HG03575 (cell line): ENCODE measurements around the gene TAS2R19.
"Not testable (repeated sequence)": the region's sequence is repeated elsewhere in the genome, so short reads cannot be mapped to it uniquely, and the experiment has no call there.

ENCODE experiments used
- ATAC-seq: cut with Tn5 transposase; IDR thresholded peaks from one replicate; pipeline ENCODE4 v1.9.1; 2021; ENCODE audit not compliant: unreplicated experiment, insufficient number of reproducible peaks, low FRiP score; ENCODE audit errors: extremely low read depth

The TAS2R19 gene

DNA sequence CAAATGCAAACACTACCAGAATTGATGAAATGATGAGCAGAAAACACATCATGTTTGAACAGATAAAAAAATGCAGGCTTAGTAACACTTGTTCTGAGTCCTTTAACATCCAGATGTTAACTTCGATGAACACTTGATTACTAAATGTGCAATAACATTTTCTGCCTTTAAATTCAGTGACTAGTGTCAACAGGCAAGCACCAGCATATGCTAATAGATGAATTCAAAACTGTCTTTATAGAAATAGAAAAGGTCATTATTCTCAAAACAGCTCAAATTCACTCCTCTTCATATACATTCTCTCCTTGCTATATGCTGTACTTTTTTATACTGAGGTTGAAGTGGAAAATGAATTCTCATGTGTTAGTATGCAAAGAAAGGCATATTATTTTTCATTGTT lies at the start of gene TAS2R19:
TSS of gene TAS2R19 (minus strand) at position 101 of the 400 bp plus-strand sequence. CDS start at position 52, 49 bp downstream.
- no peak for ATAC-seq

DNA sequence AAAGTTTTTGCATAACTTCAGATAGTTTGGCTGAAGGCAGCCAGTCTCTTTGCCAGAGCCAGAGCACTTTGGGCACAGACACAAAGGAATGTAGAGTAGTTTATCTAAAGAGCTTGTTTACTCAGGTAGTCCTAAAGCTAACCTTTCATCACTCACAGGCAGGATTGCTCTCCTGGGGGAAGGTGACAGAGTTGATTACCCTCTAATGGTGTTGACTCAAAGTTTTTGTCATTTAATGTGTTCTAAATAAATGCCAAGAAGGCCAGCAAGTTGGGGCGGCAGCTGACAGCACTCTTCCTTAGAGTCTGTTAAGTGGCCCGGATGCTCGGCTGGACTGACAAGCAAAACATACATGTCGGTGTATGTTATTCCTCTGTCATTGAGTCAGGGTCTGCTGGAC lies 49.0 kb upstream of the TAS2R19 start:
- no peak for ATAC-seq

DNA sequence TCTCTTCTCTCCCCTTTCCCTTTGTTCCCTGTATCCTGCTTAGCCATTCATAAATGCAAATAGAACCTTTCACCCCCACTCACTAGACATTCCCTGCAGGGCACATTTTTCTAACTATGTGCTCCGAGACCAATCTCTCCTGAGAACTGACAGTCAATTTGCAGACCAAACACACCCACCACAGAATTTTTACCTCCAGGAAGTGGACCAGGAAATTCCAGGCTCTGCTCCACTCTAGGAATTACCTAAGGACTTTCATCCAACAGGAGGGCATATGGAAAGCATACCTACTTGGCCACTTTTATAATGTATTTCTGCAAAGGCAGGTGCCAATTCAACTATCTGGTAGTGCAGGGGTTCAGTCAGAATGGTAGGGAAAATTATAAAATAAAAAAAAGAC lies 48.6 kb upstream of the TAS2R19 start:
- ATAC-seq, result no peak

DNA sequence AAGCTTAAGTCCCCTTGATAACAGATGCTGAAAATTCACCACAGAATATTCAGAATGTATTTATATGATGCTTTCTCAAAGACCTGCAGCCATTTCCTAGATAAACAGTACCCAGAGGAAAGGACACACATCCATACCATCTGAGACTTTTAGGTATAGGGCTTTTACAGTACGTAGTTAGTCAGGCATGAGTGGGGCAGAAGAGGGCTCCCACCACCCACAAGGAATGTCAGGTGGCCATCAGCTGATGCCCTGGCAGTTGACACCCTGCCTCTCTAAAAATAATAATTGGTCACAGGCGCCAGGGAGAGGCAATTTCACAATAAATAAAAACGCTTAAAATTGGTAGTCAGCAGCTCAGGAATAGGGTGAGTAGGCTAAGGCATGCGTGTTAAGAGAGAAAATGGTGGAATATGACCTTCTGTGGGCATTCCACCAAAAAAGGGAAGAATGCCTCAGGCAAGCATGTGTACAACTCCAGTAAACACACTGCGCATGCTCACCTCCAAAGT lies 47.5 kb upstream of the TAS2R19 start:
- no peak for ATAC-seq

- ATAC-seq, result no peak
Observed at GRCh38 chr12:11067514-11067913, 45.1 kb upstream of the TAS2R19 start.

- not testable (repeated sequence) for ATAC-seq
Observed at GRCh38 chr12:11062194-11062593, 39.8 kb upstream of the TAS2R19 start, which contains the start of gene TAS2R46. Gene TAS2R46, minus strand, starts transcription at chr12:11062294. Its CDS starts 0 bp downstream, at chr12:11062294.

GRCh38 chr12:11059784-11060183 lies 37.4 kb upstream of the TAS2R19 start:
- no peak for ATAC-seq

- ATAC-seq, result no peak
Observed at GRCh38 chr12:11059041-11059440, 36.6 kb upstream of the TAS2R19 start.

DNA sequence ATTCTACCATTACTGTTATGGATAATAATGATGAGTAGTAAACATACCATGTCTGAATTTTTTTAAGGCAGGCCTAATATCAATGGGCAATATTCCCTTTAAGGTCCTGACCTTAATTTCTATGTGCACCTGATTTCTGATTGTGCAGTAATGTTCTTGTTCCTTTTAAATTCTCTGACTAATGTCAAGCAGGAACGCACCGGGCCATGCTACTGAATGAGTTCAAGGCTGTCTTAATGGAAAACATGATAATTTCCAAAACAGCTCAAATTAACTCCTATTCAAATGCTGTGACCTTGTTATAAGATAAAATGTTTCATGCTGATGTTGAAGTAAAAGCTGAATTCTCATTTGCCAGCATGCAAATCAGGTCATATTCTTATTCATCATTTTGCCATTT lies 32.9 kb upstream of the TAS2R19 start:
- ATAC-seq, result no peak

DNA sequence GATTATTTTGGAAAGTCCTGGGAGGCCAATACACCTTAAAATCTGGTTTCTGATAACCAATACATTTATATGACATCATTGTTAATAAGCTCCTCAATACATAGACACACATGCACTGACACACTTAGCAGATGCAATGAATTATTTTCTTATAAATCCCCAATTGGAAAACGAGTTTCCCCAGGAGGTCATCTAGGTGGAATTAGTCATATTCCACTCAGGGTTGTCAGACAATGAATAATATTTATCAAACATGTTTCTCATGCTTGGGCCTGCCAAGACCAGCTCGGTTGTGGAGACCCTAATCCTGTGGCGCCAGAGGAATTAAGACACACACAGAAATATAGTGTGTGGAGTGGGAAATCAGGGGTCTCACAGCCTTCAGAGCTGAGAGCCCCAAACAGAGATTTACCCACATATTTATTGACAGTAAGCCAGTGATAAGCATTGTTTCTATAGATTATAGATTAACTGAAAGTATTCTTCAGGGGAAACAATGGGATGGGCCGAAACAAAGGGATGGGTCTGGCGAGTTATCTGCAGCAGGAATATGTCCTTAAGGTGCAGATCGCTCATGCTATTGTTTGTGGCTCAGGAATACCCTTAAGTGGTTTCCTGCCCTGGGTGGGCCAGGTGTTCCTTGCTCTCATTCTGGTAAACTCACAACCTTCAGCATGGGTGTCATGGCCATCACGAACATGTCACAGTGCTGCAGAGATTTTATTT lies 27.5 kb upstream of the TAS2R19 start:
- not testable (repeated sequence) for ATAC-seq

DNA sequence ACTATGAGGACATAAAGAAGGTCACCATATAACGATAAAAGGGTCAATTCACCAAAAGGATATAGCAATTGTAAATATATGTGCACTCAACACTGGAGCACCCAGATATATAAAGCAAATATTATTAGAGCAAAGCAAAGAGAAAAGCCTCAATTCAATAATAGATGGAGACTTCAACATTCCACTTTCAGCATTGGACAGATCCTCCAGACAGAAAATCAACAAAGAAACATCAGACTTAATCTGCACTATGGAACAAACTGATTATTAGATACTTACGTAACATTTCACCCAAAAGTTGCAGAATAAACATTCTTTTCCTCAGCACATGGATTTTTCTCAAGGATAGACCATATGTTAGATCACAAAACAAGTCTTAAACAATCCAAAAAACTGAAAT lies 18.9 kb upstream of the TAS2R19 start:
- ATAC-seq, result not testable (repeated sequence)

DNA sequence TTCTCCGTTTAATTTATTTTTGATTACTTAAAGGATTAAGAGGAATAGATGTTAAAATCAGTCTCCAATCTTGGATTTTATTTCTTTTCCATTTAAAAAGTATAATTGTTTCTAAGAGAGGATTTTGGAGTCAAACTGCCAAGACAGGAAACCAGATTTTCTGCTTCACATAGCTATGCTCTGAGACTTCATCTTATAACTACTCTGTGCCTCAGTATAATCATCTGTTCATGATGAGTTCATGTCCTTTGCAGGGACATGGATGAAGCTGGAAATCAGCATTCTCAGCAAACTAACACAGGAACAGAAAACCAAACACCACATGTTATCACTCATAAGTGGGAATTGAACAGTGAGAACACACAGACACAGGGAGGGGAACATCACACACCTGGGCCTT lies 17.7 kb upstream of the TAS2R19 start:
- ATAC-seq, result no peak

GRCh38 chr12:11039171-11039570 lies 16.8 kb upstream of the TAS2R19 start:
- ATAC-seq, result no peak

GRCh38 chr12:11033959-11034358 lies 11.5 kb upstream of the TAS2R19 start:
- ATAC-seq, result not testable (repeated sequence)

GRCh38 chr12:11031307-11031706 lies 8.9 kb upstream of the TAS2R19 start, which contains the start of gene TAS2R31:
Gene TAS2R31, minus strand, starts transcription at chr12:11031407. Its CDS starts 72 bp downstream, at chr12:11031335.
- ATAC-seq, result no peak

DNA sequence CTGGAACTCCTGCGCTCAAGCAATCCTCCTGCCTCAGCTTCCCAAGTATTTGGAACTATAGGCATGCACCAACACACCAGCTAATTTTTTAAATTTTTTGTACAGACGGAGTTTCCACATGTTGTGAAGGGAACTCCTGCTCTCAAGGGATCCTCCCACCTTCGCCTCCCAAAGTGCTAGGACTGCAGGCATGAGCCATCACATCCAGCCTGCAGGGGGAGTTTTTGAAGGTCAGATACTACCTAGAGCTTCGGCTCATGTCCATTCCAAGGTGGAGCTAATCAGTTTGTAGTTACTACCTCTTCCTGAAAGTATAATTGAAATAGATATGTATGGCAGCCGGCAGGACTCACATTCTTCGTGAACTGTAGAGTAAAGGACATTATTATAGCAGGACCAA lies 3.7 kb upstream of the TAS2R19 start:
- no peak for ATAC-seq

GRCh38 chr12:11023387-11023786 lies 967 bp upstream of the TAS2R19 start:
- no peak for ATAC-seq

GRCh38 chr12:11016937-11017336 lies 5.5 kb downstream of the TAS2R19 start:
- no peak for ATAC-seq

DNA sequence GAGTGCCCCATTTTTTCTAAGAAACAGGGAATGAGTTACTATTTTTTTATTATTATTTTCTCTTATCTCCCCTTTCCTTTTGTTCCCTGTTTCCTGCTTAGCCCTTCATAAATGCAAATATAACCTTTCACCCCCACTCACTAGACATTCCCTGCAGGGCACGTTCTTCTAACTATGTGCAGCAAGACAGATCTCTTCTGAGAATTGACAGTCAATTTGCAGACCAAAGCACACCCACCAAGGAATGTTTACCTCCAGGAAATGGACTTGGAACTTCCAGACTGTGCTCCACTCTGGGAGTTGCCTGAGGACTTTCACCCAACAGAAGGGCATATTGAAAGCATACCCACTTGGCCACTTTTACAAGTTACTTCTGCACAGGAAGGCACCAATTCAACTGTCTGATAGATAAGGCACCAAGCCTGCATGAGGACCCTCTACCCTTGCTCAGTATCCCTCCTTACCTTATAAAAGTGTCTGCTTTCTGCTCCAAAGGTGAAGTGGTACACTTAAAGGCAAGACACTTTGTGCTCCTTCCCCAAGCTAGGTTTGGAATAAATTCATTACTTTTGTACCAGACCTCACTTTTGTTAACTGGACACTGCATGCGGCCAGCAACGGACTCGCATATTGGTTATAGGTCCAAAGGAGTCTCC lies 6.5 kb downstream of the TAS2R19 start:
- no peak for ATAC-seq

- no peak for ATAC-seq
Observed at GRCh38 chr12:11014234-11014633, 8.2 kb downstream of the TAS2R19 start.
